ENCODE data around the gene ALK. TPM values are rescaled to one million over a fixed set of nuclear protein-coding genes. Genes with fewer than 3 reads are reported as not detected.

Gene ALK
- total RNA-seq, 2 donors from 2014 or later, result 0.13 to 0.46 TPM

- 85 to 93% methylated on average over 2 to 5 of the region's 5 CpGs for WGBS, 2 experiments (ENCODE audit: insufficient coverage in 1 of 2, insufficient read length in 1 of 2)
- no peaks in the 10 kb centered on the region for H3K36me3 ChIP-seq (ENCODE audit: control insufficient read depth, insufficient read depth, low read length)
- Mint-ChIP-seq H3K27ac (no peak overlapping the region), H3K9me3 (no peaks in the 10 kb centered on the region), H3K4me3 (no peak overlapping the region), H3K27me3 (ENCODE audit: insufficient read depth) (peaks cover 55% of the 10 kb centered on the region), H3K36me3 (ENCODE audit: low read depth) (no peaks in the 10 kb centered on the region), H3K4me1 (peaks cover 16% of the 10 kb centered on the region)
- TF ChIP-seq CTCF (conservative IDR thresholded peaks at IDR 0.05), result no peak
- no peak overlapping the region for H3K27ac ChIP-seq (ENCODE audit: low read depth, low read length)
- H3K27me3 ChIP-seq (ENCODE audit: control insufficient read depth, insufficient read depth, low read length, poor library complexity, severe bottlenecking), result peaks cover 29% of the 10 kb centered on the region
- H3K4me1 ChIP-seq (ENCODE audit: control insufficient read depth, insufficient read depth, low read length), result no peaks in the 10 kb centered on the region
- no peak overlapping the region for H3K4me3 ChIP-seq (ENCODE audit: low read length)
- no peak for DNase-seq
- H3K9me3 ChIP-seq (ENCODE audit: control insufficient read depth, low read length), result no peaks in the 10 kb centered on the region
- no peak overlapping the region for H3K9ac ChIP-seq (ENCODE audit: extremely low read depth, low read length, poor library complexity, severe bottlenecking)
Measured at GRCh38 chr2:29892585-29893259, 28.7 kb downstream of the ALK start.

GRCh38 chr2:29881089-29881730, 40.2 kb downstream of the ALK start:
- H3K27me3 Mint-ChIP-seq (ENCODE audit: insufficient read depth), result peaks cover 10% of the 10 kb centered on the region
- H3K4me3 Mint-ChIP-seq, result no peak overlapping the region
- TF ChIP-seq CTCF (conservative IDR thresholded peaks at IDR 0.05), result no peak
- 91 to 96% methylated on average over 4 to 6 of the region's 6 CpGs for whole genome bisulfite sequencing, 2 experiments (ENCODE audit: insufficient coverage in 1 of 2, insufficient read length in 1 of 2)
- Histone ChIP-seq H3K9me3 (ENCODE audit: control insufficient read depth, low read length) (no peaks in the 10 kb centered on the region), H3K27ac (ENCODE audit: low read depth, low read length) (no peak overlapping the region), H3K4me1 (ENCODE audit: control insufficient read depth, insufficient read depth, low read length) (no peaks in the 10 kb centered on the region), H3K4me3 (ENCODE audit: low read length) (no peak overlapping the region), H3K27me3 (ENCODE audit: control insufficient read depth, insufficient read depth, low read length, poor library complexity, severe bottlenecking) (no peaks in the 10 kb centered on the region), H3K9ac (ENCODE audit: extremely low read depth, low read length, poor library complexity, severe bottlenecking) (no peak overlapping the region), H3K36me3 (ENCODE audit: control insufficient read depth, insufficient read depth, low read length) (no peaks in the 10 kb centered on the region)
- DNase-seq, result no peak
- no peaks in the 10 kb centered on the region for H3K36me3 Mint-ChIP-seq (ENCODE audit: low read depth)
- no peak overlapping the region for H3K27ac Mint-ChIP-seq
- no peaks in the 10 kb centered on the region for H3K4me1 Mint-ChIP-seq
- no peaks in the 10 kb centered on the region for H3K9me3 Mint-ChIP-seq

- H3K27ac ChIP-seq (ENCODE audit: low read depth, low read length), result no peak overlapping the region
- Mint-ChIP-seq H3K4me3 (no peak overlapping the region), H3K9me3 (no peaks in the 10 kb centered on the region), H3K27me3 (ENCODE audit: insufficient read depth) (peaks cover 7% of the 10 kb centered on the region), H3K4me1 (no peaks in the 10 kb centered on the region), H3K27ac (no peak overlapping the region), H3K36me3 (ENCODE audit: low read depth) (no peaks in the 10 kb centered on the region)
- H3K36me3 ChIP-seq (ENCODE audit: control insufficient read depth, insufficient read depth, low read length), result no peaks in the 10 kb centered on the region
- WGBS, 2 experiments (ENCODE audit: insufficient coverage in 1 of 2, insufficient read length in 1 of 2), result 89% methylated on average over 1 of the region's 1 CpG; no CpG with 5 or more reads in 1 of the 2 experiments
- H3K9me3 ChIP-seq (ENCODE audit: control insufficient read depth, low read length), result no peaks in the 10 kb centered on the region
- no peak for TF ChIP-seq CTCF (conservative IDR thresholded peaks at IDR 0.05)
- H3K4me3 ChIP-seq (ENCODE audit: low read length), result no peak overlapping the region
- H3K9ac ChIP-seq (ENCODE audit: extremely low read depth, low read length, poor library complexity, severe bottlenecking), result no peak overlapping the region
- DNase-seq, result no peak
- no peaks in the 10 kb centered on the region for H3K4me1 ChIP-seq (ENCODE audit: control insufficient read depth, insufficient read depth, low read length)
- no peaks in the 10 kb centered on the region for H3K27me3 ChIP-seq (ENCODE audit: control insufficient read depth, insufficient read depth, low read length, poor library complexity, severe bottlenecking)
Measured at GRCh38 chr2:29880084-29880483, 41.3 kb downstream of the ALK start.
